Testis (tissue), 3 donors: Measurements from ENCODE around the gene ITPK1. TPM values are rescaled to one million over a fixed set of nuclear protein-coding genes. Genes with fewer than 3 reads are reported as not detected.

ENCODE experiments used
- DNase-seq: peaks from one replicate; pipeline ENCODE4 v3.0.0-alpha.2; 2019
- H3K27ac ChIP-seq, 2 donors: fragments of 200-600 bp; sonication (generic); one replicate each; pipeline ENCODE4 v1.5.1; 2019
- H3K27me3 ChIP-seq: fragments of 200-600 bp; sonication (generic); one replicate; pipeline ENCODE4 v1.5.1; 2019
- H3K36me3 ChIP-seq: fragments of 200-600 bp; sonication (generic); one replicate; pipeline ENCODE4 v1.5.1; 2017; ENCODE audit warnings: low read depth; ENCODE audit errors: missing control alignments
- H3K4me1 ChIP-seq: fragments of 200-600 bp; sonication (generic); one replicate; pipeline ENCODE4 v1.5.1; 2019
- H3K4me3 ChIP-seq, 2 donors: fragments of 200-600 bp; sonication (generic); one replicate each; pipeline ENCODE4 v1.5.1; 2017 to 2019
- H3K9me3 ChIP-seq: fragments of 200-600 bp; sonication (generic); one replicate; pipeline ENCODE4 v1.5.1; 2017
- POLR2A ChIP-seq: fragments of 450-650 bp; IDR thresholded peaks from one replicate; pipeline ENCODE4 v1.6.1; 2017; ENCODE audit warnings: antibody characterized with exemption, mild to moderate bottlenecking, moderate library complexity
- WGBS, 2 donors: methylation state at CpG; one replicate each; pipeline ENCODE4 v1.1.5; 2018; 5-methylcytosine and 5-hydroxymethylcytosine counted together
- intact Hi-C: fragments of 100-400 bp; cut with DNase I; formaldehyde crosslinking; loops from one replicate; pipeline ENCODE4 v1.15.1; 2023; ENCODE audit warnings: low total_unique reads
- polyA plus RNA-seq: library from polyadenylated mRNA; stranded (reverse); fragments of 350-450 nt; fragmentation: Illumina TruSeq; extraction: RNeasy Lipid Tissue Mini Kit (QIAGEN cat#74804); gene quantifications from one replicate; pipeline ENCODE4 v1.2.3, GENCODE V29; 2014; ENCODE audit warnings: low read depth, low replicate concordance; ENCODE audit not compliant: insufficient read depth
- total RNA-seq, 2 donors: library from RNA; depleted of rRNA; stranded (reverse); fragments of >200 nt; gene quantifications; one replicate each; pipeline ENCODE4 v1.2.3, GENCODE V29; 2016
- TF ChIP-seq, protein P1 (sequence below), 3 experiments: fragments of 450-650 bp in 2 of 3; fragments of 200-600 bp in 1 of 3; sonication (generic) in 1 of 3; IDR thresholded peaks; one replicate each; pipeline ENCODE4 v1.5.1; 2016 to 2019; ENCODE audit warnings: antibody characterized with exemption in 3 of 3, mild to moderate bottlenecking in 2 of 3, moderate library complexity in 1 of 3

Gene ITPK1
- total and polyA plus RNA-seq, 3 donors from 2014 or later: 78.3 to 92.5 (median 90.6) TPM

DNA sequence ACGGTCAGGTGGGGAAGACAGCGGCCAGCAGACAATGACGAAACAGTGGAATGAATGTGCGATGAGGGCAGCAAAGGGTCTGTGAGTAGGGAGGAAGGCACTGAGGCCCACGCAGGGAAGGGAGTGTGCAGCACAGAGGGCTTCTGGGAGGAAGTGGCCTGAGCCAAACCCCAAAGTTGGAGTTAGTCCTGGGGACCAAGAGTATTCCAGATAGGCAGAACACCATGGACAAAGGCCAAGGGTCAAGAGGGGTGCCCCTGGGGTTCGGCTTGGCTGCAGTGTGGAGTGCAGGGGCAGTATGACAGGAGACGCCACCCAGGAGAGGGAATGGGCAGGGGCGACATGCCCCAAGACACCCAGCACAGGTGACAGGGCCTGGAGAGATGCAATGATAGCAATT lies 134.0 kb downstream of the ITPK1 start:
- Histone ChIP-seq H3K27me3 (no peaks in the 10 kb centered on the region), H3K4me3 (no peak overlapping the region), H3K36me3 (no peaks in the 10 kb centered on the region), H3K27ac (no peak overlapping the region), H3K4me1 (peaks cover 29% of the 10 kb centered on the region), H3K9me3 (no peaks in the 10 kb centered on the region)
- intact Hi-C loops: no loop called here
- TF ChIP-seq, protein P1, sequence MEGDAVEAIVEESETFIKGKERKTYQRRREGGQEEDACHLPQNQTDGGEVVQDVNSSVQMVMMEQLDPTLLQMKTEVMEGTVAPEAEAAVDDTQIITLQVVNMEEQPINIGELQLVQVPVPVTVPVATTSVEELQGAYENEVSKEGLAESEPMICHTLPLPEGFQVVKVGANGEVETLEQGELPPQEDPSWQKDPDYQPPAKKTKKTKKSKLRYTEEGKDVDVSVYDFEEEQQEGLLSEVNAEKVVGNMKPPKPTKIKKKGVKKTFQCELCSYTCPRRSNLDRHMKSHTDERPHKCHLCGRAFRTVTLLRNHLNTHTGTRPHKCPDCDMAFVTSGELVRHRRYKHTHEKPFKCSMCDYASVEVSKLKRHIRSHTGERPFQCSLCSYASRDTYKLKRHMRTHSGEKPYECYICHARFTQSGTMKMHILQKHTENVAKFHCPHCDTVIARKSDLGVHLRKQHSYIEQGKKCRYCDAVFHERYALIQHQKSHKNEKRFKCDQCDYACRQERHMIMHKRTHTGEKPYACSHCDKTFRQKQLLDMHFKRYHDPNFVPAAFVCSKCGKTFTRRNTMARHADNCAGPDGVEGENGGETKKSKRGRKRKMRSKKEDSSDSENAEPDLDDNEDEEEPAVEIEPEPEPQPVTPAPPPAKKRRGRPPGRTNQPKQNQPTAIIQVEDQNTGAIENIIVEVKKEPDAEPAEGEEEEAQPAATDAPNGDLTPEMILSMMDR (IDR thresholded peaks at IDR 0.05): no peak
- TF ChIP-seq POLR2A: no peak
- DNase-seq: no peak
- WGBS, 2 donors: 96 to 97% methylated on average over 8 of the region's 8 CpGs

DNA sequence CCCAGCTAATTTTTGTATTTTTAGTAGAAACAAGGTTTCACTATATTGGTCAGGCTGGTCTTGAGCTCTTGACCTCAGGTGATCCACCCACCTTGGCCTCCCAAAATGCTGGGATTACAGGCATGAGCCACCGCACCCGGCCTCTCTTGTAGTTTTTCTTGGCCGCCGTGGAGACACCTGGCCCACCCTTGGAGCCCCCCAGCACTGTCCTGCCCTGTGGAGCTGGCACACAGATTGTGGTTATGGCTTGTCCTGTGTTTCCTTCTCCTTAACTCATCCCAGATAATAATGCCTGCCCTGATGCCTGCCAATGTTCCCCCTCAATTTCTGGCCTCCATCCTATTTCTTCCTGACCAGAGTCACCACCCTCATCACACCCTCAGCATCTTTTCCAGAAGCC lies 134.9 kb downstream of the ITPK1 start:
- no peak overlapping the region for H3K27ac ChIP-seq
- no peak for DNase-seq
- TF ChIP-seq, protein P1 (IDR thresholded peaks at IDR 0.05): no peak
- TF ChIP-seq POLR2A: no peak
- H3K36me3 ChIP-seq: no peaks in the 10 kb centered on the region
- H3K4me3 ChIP-seq: no peak overlapping the region
- no peaks in the 10 kb centered on the region for H3K27me3 ChIP-seq
- H3K4me1 ChIP-seq: peaks cover 21% of the 10 kb centered on the region
- intact Hi-C loops: no loop called here
- 95 to 100% methylated on average over 4 of the region's 4 CpGs for WGBS, 2 donors
- H3K9me3 ChIP-seq: no peaks in the 10 kb centered on the region

DNA sequence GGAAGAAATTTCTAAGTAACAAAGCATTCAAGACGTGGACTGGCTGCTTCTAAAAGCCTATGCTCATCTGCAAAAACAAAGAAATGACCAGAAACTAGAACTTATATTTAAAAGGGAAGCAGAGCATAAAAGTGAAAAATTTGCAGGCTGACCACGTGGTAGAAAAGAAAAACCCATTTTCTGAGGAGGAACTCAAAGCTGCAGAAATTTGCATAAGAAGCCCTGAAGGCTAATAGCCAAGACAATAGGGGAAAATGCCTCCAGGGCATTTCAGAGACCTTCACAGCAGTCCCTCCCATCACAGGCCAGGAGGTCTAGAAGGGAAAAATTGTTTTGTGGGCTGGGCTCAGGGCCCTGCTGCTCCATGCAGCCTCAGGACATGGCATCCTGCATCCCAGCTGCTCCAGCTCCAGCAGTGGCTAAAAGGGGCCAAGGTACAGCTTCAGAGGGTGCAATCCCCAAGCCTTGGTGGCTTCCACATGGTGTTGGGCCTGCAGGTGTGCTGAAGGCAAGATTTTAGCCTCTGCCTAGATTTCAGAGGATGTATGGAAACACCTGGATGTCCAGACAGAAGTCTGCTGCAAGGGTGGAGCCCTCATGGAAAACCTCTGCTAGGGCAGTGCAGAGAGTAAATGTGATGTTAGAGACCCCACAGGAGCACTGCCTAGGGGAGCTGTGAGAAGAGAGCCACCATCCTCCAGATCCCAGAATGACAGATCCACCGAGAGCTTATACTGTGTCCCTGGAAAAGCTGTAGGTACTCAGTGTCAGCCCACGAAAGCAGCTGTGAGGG lies 137.3 kb downstream of the ITPK1 start:
- Histone ChIP-seq H3K27ac (no peak overlapping the region), H3K27me3 (no peaks in the 10 kb centered on the region), H3K4me1 (peaks cover 7% of the 10 kb centered on the region), H3K9me3 (no peaks in the 10 kb centered on the region), H3K36me3 (no peaks in the 10 kb centered on the region), H3K4me3 (no peak overlapping the region)
- TF ChIP-seq, protein P1 (IDR thresholded peaks at IDR 0.05): no peak
- intact Hi-C loops: no loop called here
- WGBS, 2 donors: 83 to 92% methylated on average over 4 of the region's 4 CpGs
- no peak for DNase-seq

DNA sequence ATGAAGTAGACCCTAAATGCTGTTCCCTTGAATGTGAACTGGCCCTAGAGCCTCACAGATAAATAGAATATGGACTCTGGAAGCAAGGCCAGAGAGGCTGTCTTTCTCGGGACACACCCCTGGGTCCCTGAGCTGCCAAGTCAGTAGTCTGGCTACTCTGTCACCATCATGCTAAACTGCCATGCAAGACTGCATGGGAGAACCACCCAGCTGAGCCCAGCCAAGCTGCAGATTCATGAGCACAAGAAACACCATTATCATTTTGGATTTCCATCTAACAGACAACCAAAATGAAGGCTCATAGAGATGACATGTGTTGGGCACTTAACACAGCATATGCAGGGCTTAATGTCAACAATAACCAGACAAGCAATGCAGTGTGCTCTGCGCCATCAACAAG lies 139.5 kb downstream of the ITPK1 start:
- H3K27me3 ChIP-seq: no peaks in the 10 kb centered on the region
- no peak overlapping the region for H3K27ac ChIP-seq
- H3K9me3 ChIP-seq: no peaks in the 10 kb centered on the region
- no peaks in the 10 kb centered on the region for H3K36me3 ChIP-seq
- no peak overlapping the region for H3K4me3 ChIP-seq
- DNase-seq: no peak
- H3K4me1 ChIP-seq: peaks cover 15% of the 10 kb centered on the region
- TF ChIP-seq, protein P1 (IDR thresholded peaks at IDR 0.05): no peak
- TF ChIP-seq POLR2A: no peak
- intact Hi-C loops: no loop called here
- 98 to 100% methylated on average over 2 of the region's 2 CpGs for whole genome bisulfite sequencing, 2 donors
